Nephron progenitor cell (in vitro differentiated cells): Measurements from ENCODE around the gene WASF3.

Experiments
- DNase-seq: peaks from one replicate; pipeline ENCODE4 v3.0.0; 2021
- H3K27ac Mint-ChIP-seq: 2 replicates; pipeline ENCODE4 v1.8.0; 2021; ENCODE audit warnings: mild to moderate bottlenecking, moderate library complexity, mixed read lengths
- H3K27me3 Mint-ChIP-seq: 2 replicates; pipeline ENCODE4 v1.8.0; 2021; ENCODE audit warnings: mild to moderate bottlenecking, low read depth, mixed read lengths; ENCODE audit not compliant: poor library complexity
- H3K36me3 Mint-ChIP-seq: 2 replicates; pipeline ENCODE4 v1.8.0; 2021; ENCODE audit warnings: low read depth, mixed read lengths
- H3K4me1 Mint-ChIP-seq: 2 replicates; pipeline ENCODE4 v1.8.0; 2021; ENCODE audit warnings: mixed read lengths
- H3K4me3 Mint-ChIP-seq: 2 replicates; pipeline ENCODE4 v1.8.0; 2021; ENCODE audit warnings: mild to moderate bottlenecking, moderate library complexity, mixed read lengths
- H3K9me3 Mint-ChIP-seq: 2 replicates; pipeline ENCODE4 v1.8.0; 2021; ENCODE audit warnings: mild to moderate bottlenecking, moderate library complexity, mixed read lengths
- CTCF ChIP-seq: fragments of 200-600 bp; sonication (generic); IDR thresholded peaks from 2 replicates; pipeline ENCODE4 v1.5.0; 2021; ENCODE audit warnings: antibody characterized with exemption

The WASF3 gene

GRCh38 chr13:26697069-26697955, 139.8 kb downstream of the WASF3 start:
- Mint-ChIP-seq H3K27ac (no peak overlapping the region), H3K4me3 (no peak overlapping the region), H3K27me3 (no peaks in the 10 kb centered on the region), H3K4me1 (peaks cover 28% of the 10 kb centered on the region), H3K36me3 (peaks cover 19% of the 10 kb centered on the region), H3K9me3 (no peaks in the 10 kb centered on the region)
- TF ChIP-seq CTCF: no peak
- DNase-seq: no peak

GRCh38 chr13:26698392-26699196, 141.1 kb downstream of the WASF3 start:
- Mint-ChIP-seq H3K4me3 (peak overlapping the region; percentile 3), H3K9me3 (no peaks in the 10 kb centered on the region), H3K4me1 (peaks cover 28% of the 10 kb centered on the region), H3K27me3 (no peaks in the 10 kb centered on the region), H3K36me3 (peaks cover 7% of the 10 kb centered on the region), H3K27ac (no peak overlapping the region)
- peak; percentile 91 for DNase-seq
- TF ChIP-seq CTCF: peak; percentile 98

GRCh38 chr13:26699197-26699490, 141.7 kb downstream of the WASF3 start:
- no peak for DNase-seq
- H3K27ac Mint-ChIP-seq: no peak overlapping the region
- H3K27me3 Mint-ChIP-seq: no peaks in the 10 kb centered on the region
- no peak overlapping the region for H3K4me3 Mint-ChIP-seq
- H3K9me3 Mint-ChIP-seq: no peaks in the 10 kb centered on the region
- H3K36me3 Mint-ChIP-seq: peaks cover 2% of the 10 kb centered on the region
- no peak for TF ChIP-seq CTCF
- peaks cover 28% of the 10 kb centered on the region for H3K4me1 Mint-ChIP-seq

- no peak for DNase-seq
- no peak for TF ChIP-seq CTCF
- H3K27me3 Mint-ChIP-seq: peaks cover 5% of the 10 kb centered on the region
- H3K9me3 Mint-ChIP-seq: no peaks in the 10 kb centered on the region
- peaks cover 4% of the 10 kb centered on the region for H3K4me1 Mint-ChIP-seq
- H3K4me3 Mint-ChIP-seq: no peak overlapping the region
- H3K27ac Mint-ChIP-seq: no peak overlapping the region
- no peaks in the 10 kb centered on the region for H3K36me3 Mint-ChIP-seq
Observed at GRCh38 chr13:26705536-26705935, 148.1 kb downstream of the WASF3 start.

GRCh38 chr13:26706381-26706780, 148.9 kb downstream of the WASF3 start:
- H3K36me3 Mint-ChIP-seq: no peaks in the 10 kb centered on the region
- peaks cover 4% of the 10 kb centered on the region for H3K4me1 Mint-ChIP-seq
- H3K9me3 Mint-ChIP-seq: no peaks in the 10 kb centered on the region
- no peak overlapping the region for H3K4me3 Mint-ChIP-seq
- DNase-seq: no peak
- H3K27ac Mint-ChIP-seq: no peak overlapping the region
- no peak for TF ChIP-seq CTCF
- H3K27me3 Mint-ChIP-seq: peaks cover 5% of the 10 kb centered on the region
